H1 (cell line): ENCODE results near the gene ZNF175. TPM values are rescaled to one million over a fixed set of nuclear protein-coding genes. Genes with fewer than 3 reads are reported as not detected.

Experiments
- CTCF ChIA-PET: fragments of 300-600 bp; sonication (Branson Sonifier 250); formaldehyde crosslinking; loops from one replicate; lab custom pipeline; 2021; ENCODE audit not compliant: partially characterized antibody; lab: Charles Lee
- POLR2A ChIA-PET: fragments of 300-600 bp; sonication (Branson Sonifier 250); formaldehyde crosslinking; loops from one replicate; lab custom pipeline; 2021; ENCODE audit warnings: inconsistent platforms; ENCODE audit not compliant: partially characterized antibody; lab: Charles Lee
- DNase-seq, 2 experiments: peaks; one replicate each; pipeline versions ENCODE4 v3.0.0 to v3.0.0-alpha.2; 2010 to 2022; ENCODE audit warnings: low spot score in 2 of 2, low read depth in 1 of 2, mixed read lengths in 1 of 2
- FAIRE-seq: peaks from 2 replicates; lab custom pipeline; 2011; peaks lifted over from hg19 to GRCh38; lab: Jason Lieb, UNC
- H2AFZ ChIP-seq: 2 replicates; pipeline ENCODE4 v1.8.1; 2012; ENCODE audit warnings: low read length, inconsistent platforms
- H2AK5ac ChIP-seq: 2 replicates; pipeline ENCODE4 v1.6.1; 2013; ENCODE audit warnings: low read depth, low read length
- H2BK120ac ChIP-seq: replicated peaks from 2 replicates; pipeline ENCODE3; 2013; ENCODE audit warnings: low read depth, low read length, inconsistent platforms
- H2BK12ac ChIP-seq: 2 replicates; pipeline ENCODE4 v1.6.1; 2013; ENCODE audit warnings: low read depth, low read length
- H2BK15ac ChIP-seq: 2 replicates; pipeline ENCODE4 v1.6.1; 2013; ENCODE audit warnings: low read length
- H2BK20ac ChIP-seq: 2 replicates; pipeline ENCODE4 v1.6.1; 2013; ENCODE audit warnings: low read length
- H2BK5ac ChIP-seq: 2 replicates; pipeline ENCODE4 v1.6.1; 2013; ENCODE audit warnings: low read depth, low read length
- H3K14ac ChIP-seq: 2 replicates; pipeline ENCODE4 v1.6.1; 2013; ENCODE audit warnings: inconsistent platforms; ENCODE audit not compliant: insufficient read length
- H3K18ac ChIP-seq: 2 replicates; pipeline ENCODE4 v1.6.1; 2013; ENCODE audit warnings: low read length; ENCODE audit errors: extremely low read depth
- H3K23ac ChIP-seq: 2 replicates; pipeline ENCODE4 v1.6.1; 2013; ENCODE audit warnings: inconsistent platforms; ENCODE audit not compliant: insufficient read length
- H3K23me2 ChIP-seq: 2 replicates; pipeline ENCODE4 v1.6.1; 2013; ENCODE audit warnings: low read depth, low read length
- H3K27ac ChIP-seq: 2 replicates; pipeline ENCODE4 v1.6.1; 2011; ENCODE audit warnings: low read depth, low read length, inconsistent platforms
- H3K27me3 ChIP-seq, 4 experiments: replicated peaks in 1 of 4; 1 replicate in 1 of 4; 2 replicates in 3 of 4; pipeline versions ENCODE4 v1.6.1 to v1.8.1; 2011 to 2013; ENCODE audit warnings: low read length in 3 of 4, mild to moderate bottlenecking in 3 of 4, inconsistent platforms in 2 of 4, mixed read lengths in 2 of 4, moderate library complexity in 1 of 4; ENCODE audit not compliant: control insufficient read depth in 3 of 4, insufficient read depth in 3 of 4; ENCODE audit errors: extremely low read depth in 1 of 4
- H3K36me3 ChIP-seq, 4 experiments: 2 replicates each; pipeline versions ENCODE4 v1.6.1 to v1.8.1; 2011 to 2013; ENCODE audit warnings: mild to moderate bottlenecking in 4 of 4, low read length in 3 of 4, moderate library complexity in 2 of 4, control low read depth in 1 of 4, inconsistent platforms in 1 of 4; ENCODE audit not compliant: insufficient read depth in 4 of 4, control insufficient read depth in 2 of 4
- H3K4ac ChIP-seq: replicated peaks from 2 replicates; pipeline ENCODE3; 2013; ENCODE audit warnings: low read length, low read depth, mixed read lengths, inconsistent platforms; ENCODE audit not compliant: insufficient read length
- H3K4me1 ChIP-seq, 4 experiments: replicated peaks in 1 of 4; 1 replicate in 1 of 4; 2 replicates in 3 of 4; pipeline versions ENCODE4 v1.6.1 to v1.8.1; 2011 to 2013; ENCODE audit warnings: low read length in 3 of 4, inconsistent platforms in 2 of 4, mixed read lengths in 1 of 4; ENCODE audit not compliant: insufficient read depth in 4 of 4, control insufficient read depth in 3 of 4
- H3K4me2 ChIP-seq, 2 experiments: 2 replicates each; pipeline versions ENCODE4 v1.6.1 to v1.8.1; 2011 to 2013; ENCODE audit warnings: low read depth in 2 of 2, low read length in 2 of 2, control low read depth in 1 of 2, inconsistent platforms in 1 of 2, mild to moderate bottlenecking in 1 of 2; ENCODE audit not compliant: insufficient read depth in 1 of 2
- H3K4me3 ChIP-seq, 4 experiments: fragments of 200-600, 300-600 bp in 1 of 4; sonication (generic), shearing (Covaris generic), sonication (Bioruptor Twin) in 1 of 4; 2 replicates each; pipeline versions ENCODE4 v1.5.1 to v1.8.1; 2011 to 2016; ENCODE audit warnings: low read length in 4 of 4, low read depth in 3 of 4, control low read depth in 2 of 4, inconsistent platforms in 2 of 4, mild to moderate bottlenecking in 2 of 4, mixed read lengths in 1 of 4, moderate library complexity in 1 of 4; ENCODE audit not compliant: insufficient read depth in 2 of 4; ENCODE audit errors: extremely low read depth in 1 of 4
- H3K56ac ChIP-seq: replicated peaks from 2 replicates; pipeline ENCODE3; 2013; ENCODE audit warnings: low read depth, mild to moderate bottlenecking, mixed read lengths, low read length, inconsistent platforms; ENCODE audit not compliant: insufficient read length
- H3K79me1 ChIP-seq: 2 replicates; pipeline ENCODE4 v1.6.1; 2013; ENCODE audit warnings: low read depth, low read length, control low read depth
- H3K79me2 ChIP-seq, 2 experiments: 2 replicates each; pipeline versions ENCODE4 v1.6.1 to v1.8.1; 2012 to 2013; ENCODE audit warnings: low read length in 2 of 2, mild to moderate bottlenecking in 2 of 2, inconsistent platforms in 1 of 2; ENCODE audit not compliant: insufficient read depth in 2 of 2, control insufficient read depth in 1 of 2
- H3K9ac ChIP-seq, 4 experiments: replicated peaks in 1 of 4; 1 replicate in 1 of 4; 2 replicates in 3 of 4; pipeline versions ENCODE4 v1.6.1 to v1.8.1; 2011 to 2013; ENCODE audit warnings: low read depth in 3 of 4, low read length in 3 of 4, control low read depth in 2 of 4, mild to moderate bottlenecking in 2 of 4, moderate library complexity in 2 of 4, inconsistent platforms in 1 of 4; ENCODE audit errors: extremely low read depth in 1 of 4
- H3K9me3 ChIP-seq, 2 experiments: 2 replicates each; pipeline versions ENCODE4 v1.6.1 to v1.8.1; 2012 to 2013; ENCODE audit warnings: mild to moderate bottlenecking in 2 of 2, moderate library complexity in 2 of 2, control low read depth in 1 of 2, inconsistent platforms in 1 of 2, low read depth in 1 of 2, low read length in 1 of 2, mixed read lengths in 1 of 2; ENCODE audit not compliant: insufficient read depth in 2 of 2
- H4K20me1 ChIP-seq, 2 experiments: replicated peaks in 1 of 2; 2 replicates each; pipeline versions ENCODE3 to v1.8.1; 2011 to 2013; ENCODE audit warnings: inconsistent platforms in 2 of 2, low read length in 2 of 2, mild to moderate bottlenecking in 1 of 2; ENCODE audit not compliant: insufficient read depth in 2 of 2, control insufficient read depth in 1 of 2
- H4K5ac ChIP-seq: 2 replicates; pipeline ENCODE4 v1.6.1; 2013; ENCODE audit warnings: low read length, low read depth, mixed read lengths, inconsistent platforms; ENCODE audit not compliant: insufficient read length
- H4K8ac ChIP-seq: 2 replicates; pipeline ENCODE4 v1.8.0; 2013; ENCODE audit warnings: mild to moderate bottlenecking, moderate library complexity, low read length, inconsistent platforms; ENCODE audit not compliant: insufficient read depth; ENCODE audit errors: extremely low read depth
- H4K91ac ChIP-seq: replicated peaks from 2 replicates; pipeline ENCODE3; 2013; ENCODE audit warnings: low read length, mixed read lengths, inconsistent platforms; ENCODE audit not compliant: insufficient read length
- CREB1 ChIP-seq: IDR thresholded peaks from 2 replicates; pipeline ENCODE4 v1.6.1; 2012; ENCODE audit warnings: inconsistent platforms
- CTBP2 ChIP-seq: IDR thresholded peaks from 2 replicates; pipeline ENCODE4 v1.7.0; 2011; ENCODE audit warnings: borderline replicate concordance, mild to moderate bottlenecking, moderate library complexity, mixed read lengths, low read length; ENCODE audit not compliant: insufficient read depth, insufficient read length
- EZH2 ChIP-seq: fragments of 200-600 bp; sonication (generic); IDR thresholded peaks from 2 replicates; pipeline ENCODE4 v1.7.1; 2012; ENCODE audit warnings: low read depth, mild to moderate bottlenecking, moderate library complexity, low read length, inconsistent platforms; ENCODE audit not compliant: severe bottlenecking
- GABPA ChIP-seq: IDR thresholded peaks from 2 replicates; pipeline ENCODE4 v1.6.1; 2011; ENCODE audit warnings: mild to moderate bottlenecking, low read length, moderate library complexity, borderline replicate concordance; ENCODE audit not compliant: insufficient read depth
- GTF2F1 ChIP-seq: IDR thresholded peaks from 2 replicates; pipeline ENCODE4 v1.6.1; 2012; ENCODE audit warnings: low read depth, low read length, improper control_type of control experiment, borderline replicate concordance
- HDAC6 ChIP-seq: IDR thresholded peaks from one replicate; pipeline ENCODE4 v1.7.1; 2012; ENCODE audit warnings: low read depth, mild to moderate bottlenecking, inconsistent platforms, low read length, moderate library complexity
- KDM1A ChIP-seq: fragments of 200-600, 300-600 bp; sonication (generic); IDR thresholded peaks from 2 replicates; pipeline ENCODE4 v1.7.1; 2016; ENCODE audit warnings: mild to moderate bottlenecking, low read length, borderline replicate concordance
- MAFK ChIP-seq: IDR thresholded peaks from 2 replicates; pipeline ENCODE4 v1.6.1; 2012; ENCODE audit warnings: low read depth, mild to moderate bottlenecking, improper control_type of control experiment, low read length
- POU5F1 ChIP-seq: IDR thresholded peaks from 2 replicates; pipeline ENCODE4 v1.6.1; 2011; ENCODE audit warnings: low read depth, mild to moderate bottlenecking, low read length, moderate library complexity
- RXRA ChIP-seq: IDR thresholded peaks from 2 replicates; pipeline ENCODE4 v1.6.1; 2011; ENCODE audit warnings: low read depth, mild to moderate bottlenecking, low read length, moderate library complexity; ENCODE audit not compliant: insufficient read depth
- SIRT6 ChIP-seq: IDR thresholded peaks from one replicate; pipeline ENCODE4 v1.7.1; 2012; ENCODE audit warnings: low read length, inconsistent platforms
- SP1 ChIP-seq: IDR thresholded peaks from 2 replicates; pipeline ENCODE4 v1.6.1; 2011; ENCODE audit warnings: low read depth, low read length
- SUZ12 ChIP-seq: fragments of 200-600 bp; sonication (generic); IDR thresholded peaks from 2 replicates; pipeline ENCODE4 v1.6.1; 2012; ENCODE audit warnings: mild to moderate bottlenecking, inconsistent platforms, low read length, moderate library complexity, mixed read lengths
- TAF1 ChIP-seq: IDR thresholded peaks from 2 replicates; pipeline ENCODE4 v1.6.1; 2011; ENCODE audit warnings: mild to moderate bottlenecking, low read depth, low read length
- WGBS, 2 experiments: shearing (Covaris generic) in 1 of 2; methylation state at CpG; one replicate each; pipeline versions ENCODE4 v1.1.6 to v1.1.7; 2013 to 2015; ENCODE audit warnings: low lambda C conversion rate in 2 of 2, mixed read lengths in 2 of 2, inconsistent platforms in 1 of 2, low coverage in 1 of 2, missing lambda C conversion rate in 1 of 2; ENCODE audit not compliant: insufficient replicate concordance in 2 of 2, insufficient coverage in 1 of 2, insufficient read length in 1 of 2; ENCODE audit errors: extremely low coverage in 1 of 2, missing lambda C conversion rate in 1 of 2; 5-methylcytosine and 5-hydroxymethylcytosine counted together
- polyA plus RNA-seq, 7 experiments: library from polyadenylated mRNA; depleted of rRNA in 3 of 7; stranded (reverse) in 5 of 7; unstranded in 2 of 7; fragments of >200 nt in 5 of 7; fragments of 200-250 nt in 2 of 7; gene quantifications; 1 replicate in 5 of 7; 2 replicates in 1 of 7; 4 replicates in 1 of 7; pipeline versions ENCODE4 v1.2.1 to v1.2.3, GENCODE V29; 2011 to 2013; ENCODE audit warnings: missing spikeins in 2 of 7, mixed read lengths in 2 of 7
- total RNA-seq: library from RNA; stranded (reverse); fragmentation: NEBNext Ultra II Directional; extraction: Animal tissue kit (Norgen Biotek cat#: 25700); gene quantifications from 2 replicates; pipeline ENCODE4 v1.2.1, GENCODE V29; 2021

The ZNF175 gene
- total and polyA plus RNA-seq, 2 of the 8 experiments (the other 6 are each of a cell fraction or from before 2014, with no cell fraction given) = 1.7 to 11.1 TPM

- Histone ChIP-seq H3K27ac (no peak overlapping the region), H4K5ac (no peak overlapping the region), H3K9ac (no peak overlapping the region), H3K56ac (no peak overlapping the region), H3K9me3 (peaks cover 60 to 71% of the 10 kb centered on the region in 2 experiments), H3K4me2 (no peak overlapping the region), H2AK5ac (no peak overlapping the region), H2AFZ (no peak overlapping the region), H2BK5ac (no peak overlapping the region), H3K23ac (no peak overlapping the region), H2BK15ac (no peak overlapping the region), H3K4ac (no peak overlapping the region), H2BK120ac (no peak overlapping the region), H3K4me1 (no peaks in the 10 kb centered on the region), H4K20me1 (peaks cover 0 to 3% of the 10 kb centered on the region in 2 experiments), H4K8ac (no peak overlapping the region), H3K14ac (no peak overlapping the region), H3K27me3 (no peaks in the 10 kb centered on the region), H3K79me1 (no peaks in the 10 kb centered on the region), H3K23me2 (no peaks in the 10 kb centered on the region; the same call in 1 of the 2 replicates), H3K4me3 (no peak overlapping the region), H2BK20ac (no peak overlapping the region), H4K91ac (no peak overlapping the region), H3K18ac (no peak overlapping the region), H3K36me3 (peaks cover 0 to 4% (median 0%) of the 10 kb centered on the region in 4 experiments; a peak in 2 of 8 replicates), H2BK12ac (no peak overlapping the region), H3K79me2 (no peaks in the 10 kb centered on the region)
- CTCF ChIA-PET = interaction anchor here (1.6 kb wide), 1 partner anchor 155 kb away, joined by 4 read pairs; no protein-coding TSS in a partner anchor
- FAIRE-seq (no peak), DNase-seq (no peak)
- WGBS, 2 experiments = 75% methylated on average over 15 of the region's 16 CpGs; no CpG with 5 or more reads in 1 of the 2 experiments
- POLR2A ChIA-PET = no interaction called here
- TF ChIP-seq TAF1 (no peak), SIRT6 (no peak), CREB1 (no peak), MAFK (no peak), RXRA (no peak), GABPA (no peak), HDAC6 (no peak), EZH2 (no peak), SUZ12 (no peak), KDM1A (no peak), CTBP2 (no peak), SP1 (no peak), POU5F1 (no peak), GTF2F1 (no peak)
Observed at GRCh38 chr19:51627491-51628138, 56.5 kb downstream of the ZNF175 start.
